HEK293 (cell line): ENCODE data around the gene POLH.

Experiments
- FEZF1 ChIP-seq: fragments of 450-650 bp; formaldehyde crosslinking; IDR thresholded peaks from 2 replicates; pipeline ENCODE4 v1.5.1; 2016; ENCODE audit warnings: missing biosample characterization, missing genetic modification characterization
- HOXC10 ChIP-seq: sonication (generic); formaldehyde crosslinking; IDR thresholded peaks from 2 replicates; pipeline ENCODE4 v1.8.1; 2023; ENCODE audit warnings: mild to moderate bottlenecking, missing genetic modification reagents
- KLF16 ChIP-seq: fragments of 450-650 bp; formaldehyde crosslinking; IDR thresholded peaks from 2 replicates; pipeline ENCODE4 v1.5.1; 2017; ENCODE audit warnings: missing biosample characterization, missing genetic modification characterization
- KLF8 ChIP-seq: fragments of 450-650 bp; formaldehyde crosslinking; IDR thresholded peaks from 2 replicates; pipeline ENCODE4 v1.5.1; 2016; ENCODE audit warnings: missing biosample characterization, missing genetic modification characterization
- OVOL3 ChIP-seq: fragments of 450-650 bp; formaldehyde crosslinking; IDR thresholded peaks from 2 replicates; pipeline ENCODE4 v1.5.1; 2016; ENCODE audit warnings: missing biosample characterization, missing genetic modification characterization
- PRDM1 ChIP-seq: fragments of 450-650 bp; formaldehyde crosslinking; IDR thresholded peaks from 2 replicates; pipeline ENCODE4; 2016; ENCODE audit warnings: missing biosample characterization, missing genetic modification characterization
- REPIN1 ChIP-seq: fragments of 450-650 bp; formaldehyde crosslinking; IDR thresholded peaks from 2 replicates; pipeline ENCODE4 v1.5.1; 2017; ENCODE audit warnings: missing biosample characterization, missing genetic modification characterization, low read depth
- REST ChIP-seq: fragments of 450-650 bp; formaldehyde crosslinking; IDR thresholded peaks from 2 replicates; pipeline ENCODE4 v1.5.1; 2016; ENCODE audit warnings: missing biosample characterization, missing genetic modification characterization
- SP2 ChIP-seq: fragments of 450-650 bp; formaldehyde crosslinking; IDR thresholded peaks from 2 replicates; pipeline ENCODE4 v1.5.1; 2016; ENCODE audit warnings: missing biosample characterization, missing genetic modification characterization
- SP7 ChIP-seq: fragments of 450-650 bp; formaldehyde crosslinking; IDR thresholded peaks from 2 replicates; pipeline ENCODE4 v1.5.1; 2016; ENCODE audit warnings: missing biosample characterization, missing genetic modification characterization
- WT1 ChIP-seq: fragments of 450-650 bp; formaldehyde crosslinking; IDR thresholded peaks from 2 replicates; pipeline ENCODE4 v1.5.1; 2016; ENCODE audit warnings: missing biosample characterization, missing genetic modification characterization
- ZBTB17 ChIP-seq: fragments of 450-650 bp; formaldehyde crosslinking; IDR thresholded peaks from 2 replicates; pipeline ENCODE4 v1.5.1; 2016; ENCODE audit warnings: missing biosample characterization, missing genetic modification characterization
- ZBTB7A ChIP-seq: fragments of 450-650 bp; formaldehyde crosslinking; IDR thresholded peaks from 2 replicates; pipeline ENCODE4 v1.5.1; 2016; ENCODE audit warnings: low read depth, missing biosample characterization, missing genetic modification characterization
- ZNF121 ChIP-seq: fragments of 450-650 bp; formaldehyde crosslinking; IDR thresholded peaks from 2 replicates; pipeline ENCODE4 v1.5.1; 2016; ENCODE audit warnings: missing biosample characterization, missing genetic modification characterization
- ZNF133 ChIP-seq: fragments of 450-650 bp; formaldehyde crosslinking; IDR thresholded peaks from 2 replicates; pipeline ENCODE4 v1.5.1; 2016; ENCODE audit warnings: missing biosample characterization, missing genetic modification characterization
- ZNF169 ChIP-seq: fragments of 450-650 bp; formaldehyde crosslinking; IDR thresholded peaks from 2 replicates; pipeline ENCODE4 v1.5.1; 2016; ENCODE audit warnings: missing biosample characterization, missing genetic modification characterization
- ZNF366 ChIP-seq: fragments of 450-650 bp; formaldehyde crosslinking; conservative IDR thresholded peaks from 2 replicates; pipeline ENCODE4 v1.5.1; 2016; ENCODE audit warnings: missing biosample characterization, missing genetic modification characterization
- ZNF37A ChIP-seq: fragments of 450-650 bp; IDR thresholded peaks from 2 replicates; pipeline ENCODE4 v1.5.1; 2018; ENCODE audit warnings: missing biosample characterization, missing genetic modification characterization
- ZNF416 ChIP-seq: fragments of 450-650 bp; formaldehyde crosslinking; IDR thresholded peaks from 2 replicates; pipeline ENCODE4 v1.5.1; 2016; ENCODE audit warnings: missing biosample characterization, missing genetic modification characterization
- ZNF514 ChIP-seq: fragments of 450-650 bp; formaldehyde crosslinking; IDR thresholded peaks from 2 replicates; pipeline ENCODE4 v1.5.1; 2016; ENCODE audit warnings: missing biosample characterization, missing genetic modification characterization
- ZNF548 ChIP-seq: fragments of 450-650 bp; formaldehyde crosslinking; IDR thresholded peaks from 2 replicates; pipeline ENCODE4 v1.5.1; 2016; ENCODE audit warnings: missing biosample characterization, missing genetic modification characterization
- ZNF549 ChIP-seq: fragments of 450-650 bp; IDR thresholded peaks from 2 replicates; pipeline ENCODE4 v1.5.1; 2018; ENCODE audit warnings: missing biosample characterization, missing genetic modification characterization, mild to moderate bottlenecking, inconsistent platforms, moderate library complexity
- ZNF580 ChIP-seq: fragments of 450-650 bp; formaldehyde crosslinking; IDR thresholded peaks from 2 replicates; pipeline ENCODE4 v1.5.1; 2016; ENCODE audit warnings: missing biosample characterization, missing genetic modification characterization
- ZNF610 ChIP-seq: fragments of 450-650 bp; formaldehyde crosslinking; IDR thresholded peaks from 2 replicates; pipeline ENCODE4 v1.5.1; 2016; ENCODE audit warnings: missing biosample characterization, missing genetic modification characterization, borderline replicate concordance
- ZNF645 ChIP-seq: fragments of 450-650 bp; formaldehyde crosslinking; IDR thresholded peaks from 2 replicates; pipeline ENCODE4; 2016; ENCODE audit warnings: missing biosample characterization, missing genetic modification characterization
- ZNF843 ChIP-seq: fragments of 450-650 bp; formaldehyde crosslinking; IDR thresholded peaks from 2 replicates; pipeline ENCODE4 v1.5.1; 2016; ENCODE audit warnings: missing biosample characterization, missing genetic modification characterization
- TF ChIP-seq, protein P1 (sequence below): fragments of 450-650 bp; formaldehyde crosslinking; IDR thresholded peaks from 2 replicates; pipeline ENCODE4 v1.5.1; 2016; ENCODE audit warnings: missing biosample characterization, missing genetic modification characterization
- TF ChIP-seq, protein P2 (sequence below): fragments of 450-650 bp; formaldehyde crosslinking; IDR thresholded peaks from 2 replicates; pipeline ENCODE4 v1.5.1; 2016; ENCODE audit warnings: missing biosample characterization, missing genetic modification characterization
- TF ChIP-seq, protein P3 (sequence below): fragments of 450-650 bp; formaldehyde crosslinking; IDR thresholded peaks from 2 replicates; pipeline ENCODE4 v1.5.1; 2016; ENCODE audit warnings: missing biosample characterization, missing genetic modification characterization
- TF ChIP-seq, protein P4 (sequence below): fragments of 450-650 bp; formaldehyde crosslinking; IDR thresholded peaks from 2 replicates; pipeline ENCODE4 v1.5.1; 2017; ENCODE audit warnings: missing biosample characterization, missing genetic modification characterization

The POLH gene

GRCh38 chr6:43575105-43575771 is 747 bp upstream of the POLH start (continued):
- TF ChIP-seq ZNF514 (tag by site-specific recombination) (no peak), REPIN1 (tag by site-specific recombination) (0 out of 2 replicates have a peak, but pooled peaks have one; percentile 24), ZNF133 (tag by site-specific recombination) (no peak), ZNF121 (no peak; the same call in 1 of the 2 replicates), PRDM1 (tag by site-specific recombination) (peak; percentile 51), KLF16 (peak; percentile 90), ZNF645 (tag by site-specific recombination) (0 out of 2 replicates have a peak, but pooled peaks have one; percentile 43), REST (tag by site-specific recombination) (peak; percentile 38), OVOL3 (tag by site-specific recombination) (0 out of 2 replicates have a peak, but pooled peaks have one; percentile 24), ZNF843 (peak; percentile 44; the same call in 1 of the 2 replicates), ZNF416 (tag by site-specific recombination) (no peak), ZNF366 (tag by site-specific recombination) (peak; percentile 69), WT1 (tag by site-specific recombination) (peak; percentile 54), ZBTB17 (tag by site-specific recombination) (peak; percentile 67), ZNF610 (tag by site-specific recombination) (0 out of 2 replicates have a peak, but pooled peaks have one; percentile 55), ZNF37A (tag by site-specific recombination) (no peak), ZNF169 (tag by site-specific recombination) (no peak), HOXC10 (CRISPR knock-in tag) (no peak), ZNF549 (tag by site-specific recombination) (no peak), ZNF580 (tag by site-specific recombination) (no peak), ZNF548 (tag by site-specific recombination) (no peak), KLF8 (tag by site-specific recombination) (peak; percentile 79), SP2 (tag by site-specific recombination) (peak; percentile 84), SP7 (peak; percentile 78), ZBTB7A (tag by site-specific recombination) (peak; percentile 94), FEZF1 (tag by site-specific recombination) (0 out of 2 replicates have a peak, but pooled peaks have one; percentile 5)
- TF ChIP-seq, protein P1, sequence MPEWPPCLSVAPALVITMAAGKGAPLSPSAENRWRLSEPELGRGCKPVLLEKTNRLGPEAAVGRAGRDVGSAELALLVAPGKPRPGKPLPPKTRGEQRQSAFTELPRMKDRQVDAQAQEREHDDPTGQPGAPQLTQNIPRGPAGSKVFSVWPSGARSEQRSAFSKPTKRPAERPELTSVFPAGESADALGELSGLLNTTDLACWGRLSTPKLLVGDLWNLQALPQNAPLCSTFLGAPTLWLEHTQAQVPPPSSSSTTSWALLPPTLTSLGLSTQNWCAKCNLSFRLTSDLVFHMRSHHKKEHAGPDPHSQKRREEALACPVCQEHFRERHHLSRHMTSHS (tag by site-specific recombination) = no peak
- TF ChIP-seq, protein P2, sequence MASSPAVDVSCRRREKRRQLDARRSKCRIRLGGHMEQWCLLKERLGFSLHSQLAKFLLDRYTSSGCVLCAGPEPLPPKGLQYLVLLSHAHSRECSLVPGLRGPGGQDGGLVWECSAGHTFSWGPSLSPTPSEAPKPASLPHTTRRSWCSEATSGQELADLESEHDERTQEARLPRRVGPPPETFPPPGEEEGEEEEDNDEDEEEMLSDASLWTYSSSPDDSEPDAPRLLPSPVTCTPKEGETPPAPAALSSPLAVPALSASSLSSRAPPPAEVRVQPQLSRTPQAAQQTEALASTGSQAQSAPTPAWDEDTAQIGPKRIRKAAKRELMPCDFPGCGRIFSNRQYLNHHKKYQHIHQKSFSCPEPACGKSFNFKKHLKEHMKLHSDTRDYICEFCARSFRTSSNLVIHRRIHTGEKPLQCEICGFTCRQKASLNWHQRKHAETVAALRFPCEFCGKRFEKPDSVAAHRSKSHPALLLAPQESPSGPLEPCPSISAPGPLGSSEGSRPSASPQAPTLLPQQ = no peak
- TF ChIP-seq, protein P3, sequence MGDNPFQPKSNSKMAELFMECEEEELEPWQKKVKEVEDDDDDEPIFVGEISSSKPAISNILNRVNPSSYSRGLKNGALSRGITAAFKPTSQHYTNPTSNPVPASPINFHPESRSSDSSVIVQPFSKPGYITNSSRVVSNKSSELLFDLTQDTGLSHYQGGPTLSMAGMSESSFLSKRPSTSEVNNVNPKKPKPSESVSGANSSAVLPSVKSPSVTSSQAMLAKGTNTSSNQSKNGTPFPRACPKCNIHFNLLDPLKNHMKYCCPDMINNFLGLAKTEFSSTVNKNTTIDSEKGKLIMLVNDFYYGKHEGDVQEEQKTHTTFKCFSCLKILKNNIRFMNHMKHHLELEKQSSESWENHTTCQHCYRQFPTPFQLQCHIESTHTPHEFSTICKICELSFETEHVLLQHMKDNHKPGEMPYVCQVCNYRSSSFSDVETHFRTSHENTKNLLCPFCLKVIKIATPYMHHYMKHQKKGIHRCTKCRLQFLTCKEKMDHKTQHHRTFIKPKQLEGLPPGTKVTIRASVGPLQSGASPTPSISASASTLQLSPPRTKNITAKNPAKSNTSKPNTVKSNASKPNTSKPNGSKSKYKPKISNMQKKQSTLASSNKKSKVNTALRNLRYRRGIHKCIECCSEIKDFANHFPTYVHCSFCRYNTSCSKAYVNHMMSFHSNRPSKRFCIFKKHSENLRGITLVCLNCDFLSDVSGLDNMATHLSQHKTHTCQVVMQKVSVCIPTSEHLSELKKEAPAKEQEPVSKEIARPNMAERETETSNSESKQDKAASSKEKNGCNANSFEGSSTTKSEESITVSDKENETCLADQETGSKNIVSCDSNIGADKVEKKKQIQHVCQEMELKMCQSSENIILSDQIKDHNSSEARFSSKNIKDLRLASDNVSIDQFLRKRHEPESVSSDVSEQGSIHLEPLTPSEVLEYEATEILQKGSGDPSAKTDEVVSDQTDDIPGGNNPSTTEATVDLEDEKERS (tag by site-specific recombination) = no peak
- TF ChIP-seq, protein P4, sequence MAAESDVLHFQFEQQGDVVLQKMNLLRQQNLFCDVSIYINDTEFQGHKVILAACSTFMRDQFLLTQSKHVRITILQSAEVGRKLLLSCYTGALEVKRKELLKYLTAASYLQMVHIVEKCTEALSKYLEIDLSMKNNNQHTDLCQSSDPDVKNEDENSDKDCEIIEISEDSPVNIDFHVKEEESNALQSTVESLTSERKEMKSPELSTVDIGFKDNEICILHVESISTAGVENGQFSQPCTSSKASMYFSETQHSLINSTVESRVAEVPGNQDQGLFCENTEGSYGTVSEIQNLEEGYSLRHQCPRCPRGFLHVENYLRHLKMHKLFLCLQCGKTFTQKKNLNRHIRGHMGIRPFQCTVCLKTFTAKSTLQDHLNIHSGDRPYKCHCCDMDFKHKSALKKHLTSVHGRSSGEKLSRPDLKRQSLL = no peak
